ENCODE results near the gene CYB5R2. TPM values are rescaled to one million over a fixed set of nuclear protein-coding genes. Genes with fewer than 3 reads are reported as not detected.

Gene CYB5R2
- total and polyA plus RNA-seq, 5 donors from 2014 or later = 0.54 TPM; not detected in 4

GRCh38 chr11:7635137-7635536 lies 38.2 kb downstream of the CYB5R2 start:
- Mint-ChIP-seq H3K27ac (no peak overlapping the region), H3K9me3 (no peaks in the 10 kb centered on the region), H3K4me1 (no peaks in the 10 kb centered on the region), H3K36me3 (peaks cover 39% of the 10 kb centered on the region), H3K4me3 (no peak overlapping the region), H3K27me3 (no peaks in the 10 kb centered on the region)
- Histone ChIP-seq H3K36me3 (ENCODE audit: control insufficient read depth, insufficient read depth, low read length) (peaks cover 2% of the 10 kb centered on the region), H3K9me3 (ENCODE audit: control insufficient read depth in 2 of 2, low read length in 2 of 2) (no peaks in the 10 kb centered on the region), H3K27me3 (ENCODE audit: control insufficient read depth, insufficient read depth, low read length) (no peaks in the 10 kb centered on the region), H3K4me3 (ENCODE audit: low read depth, low read length) (no peak overlapping the region), H3K4me1 (ENCODE audit: control insufficient read depth, insufficient read depth, low read length, poor library complexity, severe bottlenecking) (no peaks in the 10 kb centered on the region), H3K27ac (ENCODE audit: insufficient read depth, low read length, poor library complexity, severe bottlenecking) (no peak overlapping the region)
- ATAC-seq (ENCODE audit: low read depth in 2 of 2) (no peak), DNase-seq (no peak)

- H3K4me1 Mint-ChIP-seq = no peaks in the 10 kb centered on the region
- H3K27ac ChIP-seq (ENCODE audit: insufficient read depth, low read length, poor library complexity, severe bottlenecking) = no peak overlapping the region
- H3K4me3 ChIP-seq (ENCODE audit: low read depth, low read length) = no peak overlapping the region
- H3K27me3 ChIP-seq (ENCODE audit: control insufficient read depth, insufficient read depth, low read length) = no peaks in the 10 kb centered on the region
- no peaks in the 10 kb centered on the region for H3K27me3 Mint-ChIP-seq
- ATAC-seq (ENCODE audit: low read depth in 2 of 2) (no peak), DNase-seq (no peak)
- H3K9me3 Mint-ChIP-seq = no peaks in the 10 kb centered on the region
- H3K36me3 ChIP-seq (ENCODE audit: control insufficient read depth, insufficient read depth, low read length) = peaks cover 2% of the 10 kb centered on the region
- no peaks in the 10 kb centered on the region for H3K9me3 ChIP-seq (ENCODE audit: control insufficient read depth in 2 of 2, low read length in 2 of 2)
- H3K4me3 Mint-ChIP-seq = no peak overlapping the region
- peak overlapping the region in 1 of 3 donors; percentile 4 for H3K27ac Mint-ChIP-seq
- peaks cover 40% of the 10 kb centered on the region for H3K36me3 Mint-ChIP-seq
- no peaks in the 10 kb centered on the region for H3K4me1 ChIP-seq (ENCODE audit: control insufficient read depth, insufficient read depth, low read length, poor library complexity, severe bottlenecking)
These were observed 41.1 kb downstream of the CYB5R2 start for GRCh38 chr11:7632211-7632610.

- H3K4me1 ChIP-seq (ENCODE audit: control insufficient read depth, insufficient read depth, low read length, poor library complexity, severe bottlenecking) = no peaks in the 10 kb centered on the region
- H3K4me3 Mint-ChIP-seq = no peak overlapping the region
- H3K36me3 Mint-ChIP-seq = peaks cover 32% of the 10 kb centered on the region
- no peaks in the 10 kb centered on the region for H3K27me3 ChIP-seq (ENCODE audit: control insufficient read depth, insufficient read depth, low read length)
- H3K27me3 Mint-ChIP-seq = no peaks in the 10 kb centered on the region
- ATAC-seq (ENCODE audit: low read depth in 2 of 2) = no peak
- H3K27ac Mint-ChIP-seq = no peak overlapping the region
- no peaks in the 10 kb centered on the region for H3K9me3 ChIP-seq (ENCODE audit: control insufficient read depth in 2 of 2, low read length in 2 of 2)
- H3K27ac ChIP-seq (ENCODE audit: insufficient read depth, low read length, poor library complexity, severe bottlenecking) = no peak overlapping the region
- H3K36me3 ChIP-seq (ENCODE audit: control insufficient read depth, insufficient read depth, low read length) = peaks cover 2% of the 10 kb centered on the region
- H3K9me3 Mint-ChIP-seq = no peaks in the 10 kb centered on the region
- no peaks in the 10 kb centered on the region for H3K4me1 Mint-ChIP-seq
- DNase-seq = no peak
- H3K4me3 ChIP-seq (ENCODE audit: low read depth, low read length) = no peak overlapping the region
These were observed 43.3 kb downstream of the CYB5R2 start for GRCh38 chr11:7630002-7630401.

GRCh38 chr11:7628660-7629059 lies 44.6 kb downstream of the CYB5R2 start:
- H3K4me1 Mint-ChIP-seq = no peaks in the 10 kb centered on the region
- H3K27me3 Mint-ChIP-seq = no peaks in the 10 kb centered on the region
- no peaks in the 10 kb centered on the region for H3K9me3 Mint-ChIP-seq
- H3K4me3 ChIP-seq (ENCODE audit: low read depth, low read length) = no peak overlapping the region
- DNase-seq = no peak
- no peak for ATAC-seq (ENCODE audit: low read depth in 2 of 2)
- H3K9me3 ChIP-seq (ENCODE audit: control insufficient read depth in 2 of 2, low read length in 2 of 2) = no peaks in the 10 kb centered on the region
- peaks cover 26% of the 10 kb centered on the region for H3K36me3 Mint-ChIP-seq
- H3K27ac Mint-ChIP-seq = no peak overlapping the region
- no peaks in the 10 kb centered on the region for H3K27me3 ChIP-seq (ENCODE audit: control insufficient read depth, insufficient read depth, low read length)
- no peaks in the 10 kb centered on the region for H3K4me1 ChIP-seq (ENCODE audit: control insufficient read depth, insufficient read depth, low read length, poor library complexity, severe bottlenecking)
- no peak overlapping the region for H3K27ac ChIP-seq (ENCODE audit: insufficient read depth, low read length, poor library complexity, severe bottlenecking)
- H3K4me3 Mint-ChIP-seq = no peak overlapping the region
- peaks cover 2% of the 10 kb centered on the region for H3K36me3 ChIP-seq (ENCODE audit: control insufficient read depth, insufficient read depth, low read length)

- Mint-ChIP-seq H3K27me3 (no peaks in the 10 kb centered on the region), H3K27ac (no peak overlapping the region), H3K4me1 (no peaks in the 10 kb centered on the region), H3K36me3 (peaks cover 11% of the 10 kb centered on the region), H3K4me3 (no peak overlapping the region), H3K9me3 (no peaks in the 10 kb centered on the region)
- DNase-seq (no peak), ATAC-seq (ENCODE audit: low read depth in 2 of 2) (no peak)
- Histone ChIP-seq H3K36me3 (ENCODE audit: control insufficient read depth, insufficient read depth, low read length) (no peaks in the 10 kb centered on the region), H3K4me3 (ENCODE audit: low read depth, low read length) (no peak overlapping the region), H3K27ac (ENCODE audit: insufficient read depth, low read length, poor library complexity, severe bottlenecking) (no peak overlapping the region), H3K9me3 (ENCODE audit: control insufficient read depth in 2 of 2, low read length in 2 of 2) (no peaks in the 10 kb centered on the region), H3K4me1 (ENCODE audit: control insufficient read depth, insufficient read depth, low read length, poor library complexity, severe bottlenecking) (no peaks in the 10 kb centered on the region), H3K27me3 (ENCODE audit: control insufficient read depth, insufficient read depth, low read length) (no peaks in the 10 kb centered on the region)
These were observed 50.6 kb downstream of the CYB5R2 start for GRCh38 chr11:7622721-7623120.

- no peaks in the 10 kb centered on the region for H3K27me3 ChIP-seq (ENCODE audit: control insufficient read depth, insufficient read depth, low read length)
- no peaks in the 10 kb centered on the region for H3K9me3 ChIP-seq (ENCODE audit: control insufficient read depth in 2 of 2, low read length in 2 of 2)
- no peak overlapping the region for H3K27ac ChIP-seq (ENCODE audit: insufficient read depth, low read length, poor library complexity, severe bottlenecking)
- Mint-ChIP-seq H3K36me3 (peaks cover 17% of the 10 kb centered on the region), H3K27ac (no peak overlapping the region), H3K9me3 (no peaks in the 10 kb centered on the region), H3K27me3 (no peaks in the 10 kb centered on the region), H3K4me3 (no peak overlapping the region), H3K4me1 (no peaks in the 10 kb centered on the region)
- H3K36me3 ChIP-seq (ENCODE audit: control insufficient read depth, insufficient read depth, low read length) = no peaks in the 10 kb centered on the region
- ATAC-seq (ENCODE audit: low read depth in 2 of 2) = no peak
- no peak for DNase-seq
- no peak overlapping the region for H3K4me3 ChIP-seq (ENCODE audit: low read depth, low read length)
- no peaks in the 10 kb centered on the region for H3K4me1 ChIP-seq (ENCODE audit: control insufficient read depth, insufficient read depth, low read length, poor library complexity, severe bottlenecking)
These were observed 51.7 kb downstream of the CYB5R2 start for GRCh38 chr11:7621554-7621953.

GRCh38 chr11:7621090-7621489 lies 52.2 kb downstream of the CYB5R2 start:
- Histone ChIP-seq H3K4me3 (ENCODE audit: low read depth, low read length) (no peak overlapping the region), H3K27me3 (ENCODE audit: control insufficient read depth, insufficient read depth, low read length) (no peaks in the 10 kb centered on the region), H3K36me3 (ENCODE audit: control insufficient read depth, insufficient read depth, low read length) (no peaks in the 10 kb centered on the region), H3K9me3 (ENCODE audit: control insufficient read depth in 2 of 2, low read length in 2 of 2) (no peaks in the 10 kb centered on the region), H3K4me1 (ENCODE audit: control insufficient read depth, insufficient read depth, low read length, poor library complexity, severe bottlenecking) (no peaks in the 10 kb centered on the region), H3K27ac (ENCODE audit: insufficient read depth, low read length, poor library complexity, severe bottlenecking) (no peak overlapping the region)
- Mint-ChIP-seq H3K9me3 (no peaks in the 10 kb centered on the region), H3K27ac (no peak overlapping the region), H3K4me1 (peaks cover 0 to 4% (median 0%) of the 10 kb centered on the region in 4 donors), H3K4me3 (no peak overlapping the region), H3K36me3 (peaks cover 21% of the 10 kb centered on the region), H3K27me3 (no peaks in the 10 kb centered on the region)
- no peak for DNase-seq
- ATAC-seq (ENCODE audit: low read depth in 2 of 2) = no peak

GRCh38 chr11:7619322-7619721 lies 54.0 kb downstream of the CYB5R2 start:
- Histone ChIP-seq H3K27ac (ENCODE audit: insufficient read depth, low read length, poor library complexity, severe bottlenecking) (no peak overlapping the region), H3K27me3 (ENCODE audit: control insufficient read depth, insufficient read depth, low read length) (no peaks in the 10 kb centered on the region), H3K4me3 (ENCODE audit: low read depth, low read length) (no peak overlapping the region), H3K36me3 (ENCODE audit: control insufficient read depth, insufficient read depth, low read length) (no peaks in the 10 kb centered on the region), H3K9me3 (ENCODE audit: control insufficient read depth in 2 of 2, low read length in 2 of 2) (no peaks in the 10 kb centered on the region), H3K4me1 (ENCODE audit: control insufficient read depth, insufficient read depth, low read length, poor library complexity, severe bottlenecking) (no peaks in the 10 kb centered on the region)
- Mint-ChIP-seq H3K9me3 (no peaks in the 10 kb centered on the region), H3K27ac (peak overlapping the region in 1 of 3 donors; percentile 34), H3K4me1 (peaks cover 0 to 4% (median 0%) of the 10 kb centered on the region in 4 donors), H3K27me3 (no peaks in the 10 kb centered on the region), H3K4me3 (no peak overlapping the region), H3K36me3 (peaks cover 22% of the 10 kb centered on the region)
- ATAC-seq (ENCODE audit: low read depth in 2 of 2) (no peak), DNase-seq (no peak)
